ENCODE data around the gene PYGB. TPM values are rescaled to one million over a fixed set of nuclear protein-coding genes. Genes with fewer than 3 reads are reported as not detected.
"Not testable (repeated sequence)": the region's sequence is repeated elsewhere in the genome, so short reads cannot be mapped to it uniquely, and the experiment has no call there.

PYGB gene
- total RNA-seq, 1 donor from 2014 or later = 111 TPM

DNA sequence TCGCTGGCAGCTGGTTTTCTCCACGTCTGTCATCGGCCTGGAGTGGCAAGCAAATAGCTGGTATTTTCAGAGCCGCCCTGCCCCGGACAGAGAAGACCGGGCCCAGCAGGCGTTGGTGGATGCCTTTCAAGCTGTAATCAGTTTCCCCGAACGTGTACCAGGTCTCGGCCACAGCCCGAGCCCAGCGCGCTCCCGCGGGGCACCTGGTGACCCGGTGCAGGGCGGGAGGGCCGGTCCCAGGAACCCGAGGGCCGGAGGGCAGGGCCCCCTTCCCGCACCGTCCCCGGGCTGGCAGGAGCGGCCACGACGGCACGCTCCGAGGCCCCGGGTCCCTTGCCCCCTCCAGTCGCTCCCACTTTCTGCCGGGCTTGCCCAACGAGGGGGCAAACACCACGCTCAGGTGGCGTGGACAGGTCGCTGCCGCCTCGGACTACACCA lies 348 bp upstream of the PYGB start:
- DNase-seq (ENCODE audit: low read depth, low spot score) = no peak

- no peak for DNase-seq (ENCODE audit: low read depth, low spot score)
Observed at GRCh38 chr20:25248786-25249172, 894 bp downstream of the PYGB start.

- no peak for DNase-seq (ENCODE audit: low read depth, low spot score)
Observed at GRCh38 chr20:25249198-25249931, 1.5 kb downstream of the PYGB start.

GRCh38 chr20:25250508-25250907 lies 2.6 kb downstream of the PYGB start:
- DNase-seq (ENCODE audit: low read depth, low spot score) = no peak

GRCh38 chr20:25251019-25251418 lies 3.1 kb downstream of the PYGB start:
- no peak for DNase-seq (ENCODE audit: low read depth, low spot score)

- DNase-seq (ENCODE audit: low read depth, low spot score) = no peak
Observed at GRCh38 chr20:25251558-25251957, 3.7 kb downstream of the PYGB start.

- DNase-seq (ENCODE audit: low read depth, low spot score) = no peak
Observed at GRCh38 chr20:25252230-25252651, 4.4 kb downstream of the PYGB start.

- no peak for DNase-seq (ENCODE audit: low read depth, low spot score)
Observed at GRCh38 chr20:25252686-25253421, 5.0 kb downstream of the PYGB start.

DNA sequence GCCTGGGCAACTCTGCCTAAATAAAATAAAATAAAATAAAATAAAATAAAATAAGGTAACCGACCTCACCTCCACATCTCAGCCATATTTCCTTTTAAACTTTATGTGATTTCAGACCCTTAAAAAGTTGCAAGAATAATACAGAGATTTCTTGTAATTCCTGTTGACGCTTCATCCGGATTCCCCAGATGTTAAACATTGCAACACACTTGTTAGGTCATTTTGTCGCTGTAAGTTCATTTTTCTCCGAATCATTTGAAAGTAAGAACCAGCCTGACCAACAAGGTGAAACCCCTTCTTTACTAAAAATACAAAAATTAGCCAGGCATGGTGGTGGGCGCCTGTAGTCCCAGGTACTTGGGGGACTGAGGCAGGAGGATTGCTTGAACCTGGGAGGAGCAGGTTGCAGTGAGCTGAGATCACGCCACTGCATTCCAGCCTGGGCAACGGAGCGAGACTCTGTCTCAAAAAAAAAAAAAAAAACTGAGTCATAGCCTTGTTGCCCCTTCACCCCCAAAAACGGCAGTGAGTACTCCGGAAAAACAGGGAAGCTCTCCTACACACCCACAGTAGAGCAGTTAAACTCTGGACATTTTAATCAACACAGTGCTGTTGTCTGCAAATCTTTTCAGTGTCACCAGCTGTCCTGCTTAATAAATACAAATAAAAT lies 5.9 kb downstream of the PYGB start:
- no peak for DNase-seq (ENCODE audit: low read depth, low spot score)

GRCh38 chr20:25254571-25254970 lies 6.7 kb downstream of the PYGB start:
- no peak for DNase-seq (ENCODE audit: low read depth, low spot score)

- DNase-seq (ENCODE audit: low read depth, low spot score) = no peak
Observed at GRCh38 chr20:25254986-25255680, 7.2 kb downstream of the PYGB start.

DNA sequence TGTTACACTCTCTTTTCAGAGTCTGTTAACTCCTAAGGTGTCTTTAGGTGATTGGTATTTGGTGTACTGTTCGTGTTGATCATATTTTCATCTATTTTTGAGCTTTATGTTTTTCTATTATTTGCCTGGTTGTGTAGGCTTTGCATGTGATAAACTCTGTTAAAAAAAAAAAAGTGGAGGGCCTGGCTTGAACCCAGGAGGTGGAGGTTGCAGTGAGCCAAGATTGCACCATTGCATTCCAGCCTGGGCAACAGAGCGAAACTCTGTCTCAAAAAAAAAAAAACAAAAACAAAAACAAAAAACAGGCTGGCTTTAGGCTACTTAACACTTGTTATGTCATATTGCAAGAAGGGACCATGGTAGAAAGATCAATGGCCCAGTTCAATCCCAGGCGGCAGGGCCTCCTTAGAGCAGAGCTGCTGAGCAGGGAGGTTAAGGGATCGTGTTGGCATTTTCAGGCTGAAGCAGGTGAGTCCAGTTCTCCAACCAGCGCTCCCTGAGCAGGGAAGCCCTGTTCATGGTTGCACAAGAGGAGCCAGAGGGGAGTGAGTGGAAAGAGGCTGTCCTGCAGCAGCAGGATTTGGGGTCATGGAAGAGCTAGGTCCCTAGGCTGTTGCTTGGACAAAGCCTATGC lies 8.5 kb downstream of the PYGB start:
- DNase-seq (ENCODE audit: low read depth, low spot score) = no peak

GRCh38 chr20:25257130-25257529 lies 9.2 kb downstream of the PYGB start:
- DNase-seq (ENCODE audit: low read depth, low spot score) = no peak

GRCh38 chr20:25257756-25258475 lies 10.0 kb downstream of the PYGB start:
- no peak for DNase-seq (ENCODE audit: low read depth, low spot score)

- no peak for DNase-seq (ENCODE audit: low read depth, low spot score)
Observed at GRCh38 chr20:25258476-25258805, 10.6 kb downstream of the PYGB start.

- DNase-seq (ENCODE audit: low read depth, low spot score) = no peak
Observed at GRCh38 chr20:25258828-25259227, 10.9 kb downstream of the PYGB start.

DNA sequence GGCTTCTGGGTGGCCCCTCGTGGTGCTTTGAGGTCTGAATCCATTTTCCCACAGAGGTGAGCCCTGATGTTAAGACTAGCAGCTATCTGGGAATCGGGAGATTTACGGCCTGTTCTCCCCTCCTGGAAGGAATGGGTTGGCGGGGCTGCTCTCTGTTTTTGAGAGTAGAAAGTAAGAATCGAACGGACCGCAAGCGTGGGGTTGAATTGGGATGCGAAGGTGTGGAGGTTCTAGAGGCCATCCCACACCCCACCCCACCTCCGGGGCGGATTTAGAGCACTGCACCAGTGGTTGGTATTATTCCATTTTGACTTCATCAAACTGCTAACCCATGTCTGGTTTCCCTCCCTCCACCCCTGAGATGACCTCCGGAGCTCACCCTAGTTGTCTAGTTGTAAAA lies 11.5 kb downstream of the PYGB start:
- DNase-seq (ENCODE audit: low read depth, low spot score) = no peak

- no peak for DNase-seq (ENCODE audit: low read depth, low spot score)
Observed at GRCh38 chr20:25259788-25260254, 11.9 kb downstream of the PYGB start.

- not testable (repeated sequence) for DNase-seq (ENCODE audit: low read depth, low spot score)
Observed at GRCh38 chr20:25260770-25261437, 13.0 kb downstream of the PYGB start.
